NT2/D1 (cell line): Measurements from ENCODE around the gene PBLD.
"Not testable (repeated sequence)": the region's sequence is repeated elsewhere in the genome, so short reads cannot be mapped to it uniquely, and the experiment has no call there.

ENCODE experiments used
- DNase-seq: peaks from one replicate; pipeline ENCODE4 v3.0.0-alpha.2; 2011; ENCODE audit warnings: low read depth, low spot score
- H3K27me3 ChIP-seq: 2 replicates; pipeline ENCODE4 v1.6.0; 2011; ENCODE audit warnings: mild to moderate bottlenecking; ENCODE audit not compliant: insufficient read length, insufficient read depth
- H3K36me3 ChIP-seq: 2 replicates; pipeline ENCODE4 v1.6.1; 2011; ENCODE audit warnings: mild to moderate bottlenecking, low read length, mixed read lengths; ENCODE audit not compliant: insufficient read depth, insufficient read length
- H3K4me1 ChIP-seq: 2 replicates; pipeline ENCODE4 v1.5.1; 2011; ENCODE audit not compliant: insufficient read depth, insufficient read length
- H3K4me3 ChIP-seq: 2 replicates; pipeline ENCODE4 v1.5.1; 2011; ENCODE audit warnings: low read depth; ENCODE audit not compliant: insufficient read length
- H3K9ac ChIP-seq: 2 replicates; pipeline ENCODE4 v1.6.0; 2011; ENCODE audit warnings: low read depth; ENCODE audit not compliant: insufficient read length
- H3K9me3 ChIP-seq: 2 replicates; pipeline ENCODE4 v1.5.1; 2011; ENCODE audit warnings: mild to moderate bottlenecking, low read length; ENCODE audit not compliant: insufficient read depth
- SUZ12 ChIP-seq: IDR thresholded peaks from 2 replicates; pipeline ENCODE4 v1.6.1; 2011; ENCODE audit not compliant: insufficient read length, insufficient read depth; ENCODE audit errors: extremely low read depth
- YY1 ChIP-seq: IDR thresholded peaks from 2 replicates; pipeline ENCODE4 v1.6.1; 2011; ENCODE audit not compliant: insufficient read length, insufficient read depth
- ZNF274 ChIP-seq: IDR thresholded peaks from 2 replicates; pipeline ENCODE4 v1.6.1; 2011; ENCODE audit warnings: mild to moderate bottlenecking, low read depth, low read length

Gene PBLD

GRCh38 chr10:68329506-68329861, 3.2 kb downstream of the PBLD start:
- Histone ChIP-seq H3K36me3 (peaks cover 18% of the 10 kb centered on the region), H3K4me3 (no peak overlapping the region), H3K27me3 (no peaks in the 10 kb centered on the region), H3K9ac (no peak overlapping the region), H3K4me1 (no peaks in the 10 kb centered on the region), H3K9me3 (no peaks in the 10 kb centered on the region)
- TF ChIP-seq YY1 (no peak), SUZ12 (no peak), ZNF274 (no peak)
- DNase-seq, result no peak

DNA sequence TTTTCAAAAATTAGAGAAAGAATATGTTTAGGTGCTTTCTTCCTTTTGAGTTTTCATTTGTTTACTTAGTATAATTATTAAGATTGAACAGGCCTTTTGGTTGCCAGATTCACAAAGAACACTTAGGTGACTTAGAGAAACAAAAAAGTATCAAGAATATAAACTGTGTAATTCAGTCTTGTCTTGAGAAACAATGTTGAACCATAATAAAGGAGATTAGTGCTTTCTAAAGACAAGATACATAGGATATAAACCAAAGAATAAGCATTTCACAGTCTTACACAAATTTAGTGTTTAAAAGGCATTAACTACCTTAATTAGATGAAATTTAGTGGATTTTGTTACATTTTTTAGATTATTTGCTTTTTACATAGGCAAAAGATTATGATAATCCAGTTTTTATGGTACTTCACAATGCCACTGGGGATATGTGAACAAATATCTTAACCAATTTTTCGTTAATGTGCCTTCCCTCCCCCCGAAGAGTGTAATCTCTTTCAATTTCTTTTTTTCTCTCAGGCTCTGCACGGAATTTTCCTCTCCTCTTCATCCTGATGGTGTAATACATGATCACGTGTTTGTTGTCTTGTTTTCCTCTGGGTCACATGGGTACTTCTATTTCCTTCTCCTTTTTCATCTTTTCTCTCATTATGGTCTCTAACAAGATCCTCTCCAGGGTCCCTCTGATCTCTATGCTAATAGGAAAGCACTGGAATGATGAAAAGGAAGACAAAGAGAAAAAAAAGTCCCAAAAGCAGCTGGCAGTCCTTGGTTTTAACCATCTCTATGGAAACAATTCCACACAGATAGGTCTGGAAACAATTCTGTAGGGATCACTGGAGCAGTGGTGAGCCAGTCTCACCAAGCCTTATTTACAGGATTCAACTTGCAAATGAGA, 4.6 kb downstream of the PBLD start:
- H3K27me3 ChIP-seq, result no peaks in the 10 kb centered on the region
- TF ChIP-seq YY1 (no peak), ZNF274 (no peak), SUZ12 (no peak)
- DNase-seq, result no peak
- no peak overlapping the region for H3K4me3 ChIP-seq
- no peaks in the 10 kb centered on the region for H3K9me3 ChIP-seq
- no peaks in the 10 kb centered on the region for H3K4me1 ChIP-seq
- peaks cover 6% of the 10 kb centered on the region for H3K36me3 ChIP-seq
- no peak overlapping the region for H3K9ac ChIP-seq

- H3K4me1 ChIP-seq, DNase-seq, H3K9ac ChIP-seq, H3K9me3 ChIP-seq, H3K27me3 ChIP-seq, H3K4me3 ChIP-seq, H3K36me3 ChIP-seq: not testable (repeated sequence)
Observed at GRCh38 chr10:68324396-68324795, 8.3 kb downstream of the PBLD start.

- Histone ChIP-seq H3K9ac (no peak overlapping the region), H3K4me1 (no peaks in the 10 kb centered on the region), H3K9me3 (peaks cover 19% of the 10 kb centered on the region), H3K27me3 (no peaks in the 10 kb centered on the region), H3K36me3 (no peaks in the 10 kb centered on the region), H3K4me3 (no peak overlapping the region)
- TF ChIP-seq YY1 (no peak), SUZ12 (no peak), ZNF274 (no peak)
- no peak for DNase-seq
Observed at GRCh38 chr10:68318331-68319059, 14.2 kb downstream of the PBLD start.

DNA sequence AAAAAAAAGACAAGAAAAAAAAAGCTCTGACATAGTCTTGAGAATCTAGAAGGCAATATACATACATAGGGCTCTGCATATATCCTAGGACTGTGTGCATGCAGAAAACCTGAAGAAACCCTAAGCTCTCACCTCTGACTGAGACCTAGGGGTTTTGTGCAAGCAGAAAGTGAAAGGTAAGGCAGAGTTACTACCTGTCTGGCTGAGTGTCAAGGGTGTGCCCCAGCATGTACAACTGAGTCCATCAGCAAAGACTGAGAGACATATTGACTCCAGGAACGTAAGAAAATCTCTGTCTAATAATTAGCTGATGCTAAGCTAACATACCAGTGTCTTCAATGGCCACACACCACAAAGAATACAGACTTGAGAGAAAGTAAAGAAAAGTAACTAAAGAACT, 17.1 kb downstream of the PBLD start:
- TF ChIP-seq SUZ12, result no peak
- TF ChIP-seq ZNF274, result no peak
- no peak for TF ChIP-seq YY1
- Histone ChIP-seq H3K4me3 (no peak overlapping the region), H3K27me3 (no peaks in the 10 kb centered on the region), H3K9ac (no peak overlapping the region), H3K4me1 (no peaks in the 10 kb centered on the region), H3K36me3 (no peaks in the 10 kb centered on the region), H3K9me3 (peaks cover 19% of the 10 kb centered on the region)
- no peak for DNase-seq

DNA sequence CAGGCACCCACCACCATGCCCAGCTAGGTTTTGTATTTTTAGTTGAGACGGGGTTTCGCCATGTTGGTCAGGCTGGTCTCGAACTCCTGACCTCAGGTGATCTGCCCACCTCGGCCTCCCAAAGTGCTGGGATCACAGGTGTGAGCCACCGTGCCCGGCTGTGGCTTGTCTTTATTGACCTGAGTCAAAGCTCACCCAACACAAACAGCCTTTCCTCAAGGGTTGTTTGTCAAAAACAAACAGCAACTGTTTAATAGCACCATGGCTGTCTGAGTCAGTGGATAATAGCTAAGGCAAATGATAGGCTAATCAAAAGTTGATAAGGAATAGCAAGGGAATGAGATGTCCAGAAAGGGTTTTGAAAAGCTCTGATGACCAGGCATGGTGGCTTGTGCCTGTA, 17.8 kb downstream of the PBLD start:
- not testable (repeated sequence) for DNase-seq, H3K4me1 ChIP-seq, H3K36me3 ChIP-seq, H3K27me3 ChIP-seq, H3K4me3 ChIP-seq, H3K9ac ChIP-seq
- H3K9me3 ChIP-seq, result peaks cover 19% of the 10 kb centered on the region

- Histone ChIP-seq H3K4me3 (no peak overlapping the region), H3K27me3 (no peaks in the 10 kb centered on the region), H3K4me1 (no peaks in the 10 kb centered on the region), H3K9me3 (no peaks in the 10 kb centered on the region), H3K9ac (no peak overlapping the region), H3K36me3 (no peaks in the 10 kb centered on the region)
- TF ChIP-seq ZNF274 (no peak), YY1 (no peak), SUZ12 (no peak)
- DNase-seq, result no peak
Observed at GRCh38 chr10:68310531-68310930, 22.2 kb downstream of the PBLD start.

DNA sequence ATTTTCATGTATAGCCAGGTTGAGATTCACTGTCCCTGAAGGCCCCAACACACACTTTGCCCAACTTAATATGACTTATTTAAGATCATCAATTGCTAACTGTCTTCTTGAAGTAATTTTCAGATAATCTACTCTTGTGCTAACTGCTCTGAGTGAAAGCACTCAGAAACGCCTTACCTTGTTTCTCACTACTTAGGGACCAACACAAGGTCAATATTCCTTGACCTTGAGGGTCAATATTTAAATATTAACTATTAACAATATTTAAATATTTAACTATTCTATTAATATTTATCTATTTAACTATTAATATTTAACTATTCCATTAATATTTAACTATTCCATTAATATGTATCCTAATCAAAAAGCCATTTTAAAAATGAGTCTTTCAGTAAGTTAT, 26.9 kb downstream of the PBLD start:
- H3K4me3 ChIP-seq, result no peak overlapping the region
- no peaks in the 10 kb centered on the region for H3K36me3 ChIP-seq
- no peaks in the 10 kb centered on the region for H3K4me1 ChIP-seq
- TF ChIP-seq ZNF274 (no peak), SUZ12 (no peak), YY1 (no peak)
- no peak for DNase-seq
- H3K27me3 ChIP-seq, result no peaks in the 10 kb centered on the region
- no peaks in the 10 kb centered on the region for H3K9me3 ChIP-seq
- no peak overlapping the region for H3K9ac ChIP-seq
